Esophagus muscularis mucosa (tissue), 4 donors: ENCODE data around the gene KIAA1614. TPM values are rescaled to one million over a fixed set of nuclear protein-coding genes. Genes with fewer than 3 reads are reported as not detected.

ENCODE experiments used
- DNase-seq: peaks from one replicate; pipeline ENCODE4 v3.0.0-alpha.2; 2017; ENCODE audit errors: extremely low spot score
- H3K27ac ChIP-seq, 4 donors: fragments of 200-600 bp; sonication (generic); replicated peaks in 1 of 4; 1 replicate in 3 of 4; 2 replicates in 1 of 4; pipeline ENCODE4 v1.5.1; 2016 to 2019; ENCODE audit warnings: mild to moderate bottlenecking in 1 of 4
- H3K27me3 ChIP-seq, 4 donors: fragments of 200-600 bp; sonication (generic); one replicate each; pipeline versions ENCODE4 v1.5.1 to v1.6.0; 2016 to 2019
- H3K36me3 ChIP-seq, 4 donors: fragments of 200-600 bp; sonication (generic); one replicate each; pipeline ENCODE4 v1.5.1; 2016 to 2019
- H3K4me1 ChIP-seq, 4 donors: fragments of 200-600 bp; sonication (generic); one replicate each; pipeline ENCODE4 v1.5.1; 2016 to 2019
- H3K4me3 ChIP-seq, 4 donors: fragments of 200-600 bp; sonication (generic); 1 replicate in 2 of 4; 2 replicates in 2 of 4; pipeline ENCODE4 v1.5.1; 2016 to 2019; ENCODE audit warnings: mild to moderate bottlenecking in 4 of 4, moderate library complexity in 1 of 4
- H3K9me3 ChIP-seq, 4 donors: fragments of 200-600 bp; sonication (generic); 1 replicate in 3 of 4; 2 replicates in 1 of 4; pipeline ENCODE4 v1.5.1; 2016 to 2019
- CTCF ChIP-seq, 3 experiments: fragments of 200-600 bp in 2 of 3; fragments of 450-650 bp in 1 of 3; sonication (generic) in 2 of 3; IDR thresholded peaks; one replicate each; pipeline ENCODE4 v1.5.1; 2017 to 2019; ENCODE audit warnings: antibody characterized with exemption in 3 of 3, mild to moderate bottlenecking in 2 of 3, moderate library complexity in 1 of 3
- EP300 ChIP-seq: sonication (generic); formaldehyde crosslinking; IDR thresholded peaks from one replicate; pipeline ENCODE4 v1.6.1; 2017; ENCODE audit warnings: antibody characterized with exemption
- POLR2A ChIP-seq: fragments of 450-650 bp; IDR thresholded peaks from one replicate; pipeline ENCODE4 v1.6.1; 2017; ENCODE audit warnings: antibody characterized with exemption, moderate library complexity, mild to moderate bottlenecking, low read depth
- POLR2AphosphoS5 ChIP-seq, 2 donors: sonication (generic); formaldehyde crosslinking; IDR thresholded peaks; one replicate each; pipeline ENCODE4 v1.6.1; 2017; ENCODE audit warnings: antibody characterized with exemption in 2 of 2
- WGBS: methylation state at CpG from one replicate; pipeline ENCODE4 v1.1.5; 2018; 5-methylcytosine and 5-hydroxymethylcytosine counted together
- intact Hi-C: fragments of 100-400 bp; cut with DNase I; formaldehyde crosslinking; loops from one replicate; pipeline ENCODE4 v1.15.1; 2023
- total RNA-seq, 4 donors: library from RNA; depleted of rRNA; stranded (reverse); fragments of >200 nt; gene quantifications; one replicate each; pipeline versions ENCODE4 v1.1.0 to v1.2.1, GENCODE V29; 2016

The KIAA1614 gene
- total RNA-seq, 4 donors from 2014 or later: 15.4 to 30.0 (median 17.4) TPM

GRCh38 chr1:180916012-180916770, 3.5 kb downstream of the KIAA1614 start:
- Histone ChIP-seq H3K27me3 (no peaks in the 10 kb centered on the region), H3K27ac (no peak overlapping the region), H3K4me1 (peaks cover 11 to 36% (median 27%) of the 10 kb centered on the region in 4 donors), H3K36me3 (peaks cover 5 to 47% (median 36%) of the 10 kb centered on the region in 4 donors), H3K4me3 (no peak overlapping the region), H3K9me3 (no peaks in the 10 kb centered on the region)
- no peak for TF ChIP-seq CTCF (IDR thresholded peaks at IDR 0.05)
- no peak for TF ChIP-seq POLR2AphosphoS5 (IDR thresholded peaks at IDR 0.05)
- TF ChIP-seq POLR2A: no peak
- TF ChIP-seq EP300: no peak
- DNase-seq: no peak
- intact Hi-C loops: loop anchor here (5.0 kb wide), 1 partner anchor 36 kb away; no protein-coding TSS in a partner anchor
- WGBS: 98% methylated on average over 10 of the region's 17 CpGs

- intact Hi-C loops: loop anchor here (5.0 kb wide), 1 partner anchor 36 kb away; no protein-coding TSS in a partner anchor
- 63% methylated on average over 1 of the region's 10 CpGs for WGBS
Observed at GRCh38 chr1:180916771-180917170, 4.1 kb downstream of the KIAA1614 start.

GRCh38 chr1:180917306-180918065, 4.8 kb downstream of the KIAA1614 start:
- Histone ChIP-seq H3K4me3 (no peak overlapping the region), H3K27me3 (no peaks in the 10 kb centered on the region), H3K36me3 (peaks cover 5 to 47% (median 36%) of the 10 kb centered on the region in 4 donors), H3K9me3 (no peaks in the 10 kb centered on the region), H3K4me1 (peaks cover 6 to 26% (median 16%) of the 10 kb centered on the region in 4 donors), H3K27ac (no peak overlapping the region)
- TF ChIP-seq POLR2AphosphoS5 (IDR thresholded peaks at IDR 0.05): no peak
- no peak for DNase-seq
- WGBS: 86% methylated on average over 10 of the region's 12 CpGs
- intact Hi-C loops: loop anchor here (5.0 kb wide), 1 partner anchor 35 kb away; no protein-coding TSS in a partner anchor

More at GRCh38 chr1:180916771-180917170, 4.1 kb downstream of the KIAA1614 start:
- Histone ChIP-seq H3K36me3 (peaks cover 5 to 47% (median 36%) of the 10 kb centered on the region in 4 donors), H3K4me1 (peaks cover 6 to 30% (median 21%) of the 10 kb centered on the region in 4 donors), H3K27me3 (no peaks in the 10 kb centered on the region), H3K9me3 (no peaks in the 10 kb centered on the region), H3K27ac (no peak overlapping the region), H3K4me3 (no peak overlapping the region)
- no peak for DNase-seq
- no peak for TF ChIP-seq CTCF (IDR thresholded peaks at IDR 0.05)
- TF ChIP-seq EP300: no peak
- TF ChIP-seq POLR2AphosphoS5 (IDR thresholded peaks at IDR 0.05): no peak
- no peak for TF ChIP-seq POLR2A

GRCh38 chr1:180918519-180918918, 5.8 kb downstream of the KIAA1614 start:
- no peak overlapping the region for H3K4me3 ChIP-seq
- no peak overlapping the region for H3K27ac ChIP-seq
- no peak for DNase-seq
- peaks cover 9 to 30% (median 21%) of the 10 kb centered on the region in 4 donors for H3K4me1 ChIP-seq
- H3K9me3 ChIP-seq: no peaks in the 10 kb centered on the region
- no peak for TF ChIP-seq POLR2A
- no peak for TF ChIP-seq EP300
- TF ChIP-seq CTCF (IDR thresholded peaks at IDR 0.05): no peak
- TF ChIP-seq POLR2AphosphoS5 (IDR thresholded peaks at IDR 0.05): no peak
- intact Hi-C loops: loop anchor here (5.0 kb wide), 1 partner anchor 34 kb away; no protein-coding TSS in a partner anchor
- no peaks in the 10 kb centered on the region for H3K27me3 ChIP-seq
- WGBS: 100% methylated on average over 1 of the region's 10 CpGs
- H3K36me3 ChIP-seq: peaks cover 5 to 47% (median 36%) of the 10 kb centered on the region in 4 donors

- Histone ChIP-seq H3K27ac (no peak overlapping the region), H3K27me3 (no peaks in the 10 kb centered on the region), H3K36me3 (peaks cover 5 to 47% (median 36%) of the 10 kb centered on the region in 4 donors), H3K4me3 (no peak overlapping the region), H3K4me1 (peaks cover 4 to 23% (median 14%) of the 10 kb centered on the region in 4 donors), H3K9me3 (no peaks in the 10 kb centered on the region)
- no peak for DNase-seq
- intact Hi-C loops: loop anchor here (5.0 kb wide), 1 partner anchor 33 kb away; no protein-coding TSS in a partner anchor
- TF ChIP-seq EP300 (no peak), POLR2A (no peak), CTCF (IDR thresholded peaks at IDR 0.05) (no peak), POLR2AphosphoS5 (IDR thresholded peaks at IDR 0.05) (no peak)
- WGBS: 86% methylated on average over 8 of the region's 9 CpGs
Observed at GRCh38 chr1:180919183-180919700, 6.5 kb downstream of the KIAA1614 start.
